Uterus (tissue), 4 donors: Measurements from ENCODE around the gene ALDH1A1. TPM values are rescaled to one million over a fixed set of nuclear protein-coding genes. Genes with fewer than 3 reads are reported as not detected.
A peak's percentile ranks its signal among the peaks of the same experiment; 100 is the strongest.

Experiments used
- DNase-seq, 2 donors: peaks; one replicate each; pipeline ENCODE4 v3.0.0-alpha.2; 2019 to 2020
- H3K27ac ChIP-seq, 2 donors: fragments of 200-600 bp; sonication (generic); 1 replicate in 1 of 2; 2 replicates in 1 of 2; pipeline ENCODE4 v1.5.1; 2016 to 2018
- H3K27me3 ChIP-seq, 2 donors: fragments of 200-600 bp; sonication (generic); one replicate each; pipeline ENCODE4 v1.5.1; 2018 to 2019; ENCODE audit warnings: control low read depth in 1 of 2
- H3K36me3 ChIP-seq, 2 donors: fragments of 200-600 bp; sonication (generic); one replicate each; pipeline ENCODE4 v1.5.1; 2019; ENCODE audit warnings: control low read depth in 1 of 2
- H3K4me1 ChIP-seq, 2 donors: fragments of 200-600 bp; sonication (generic); one replicate each; pipeline ENCODE4 v1.5.1; 2018 to 2019; ENCODE audit warnings: control low read depth in 1 of 2
- H3K4me3 ChIP-seq, 2 donors: fragments of 200-600 bp; sonication (generic); 1 replicate in 1 of 2; 2 replicates in 1 of 2; pipeline ENCODE4 v1.5.1; 2018 to 2019; ENCODE audit warnings: mild to moderate bottlenecking in 1 of 2
- H3K9me3 ChIP-seq, 2 donors: fragments of 200-600 bp; sonication (generic); one replicate each; pipeline ENCODE4 v1.5.1; 2019; ENCODE audit warnings: control low read depth in 1 of 2
- CTCF ChIP-seq, 4 experiments: fragments of 200-600 bp in 2 of 4; fragments of 450-650 bp in 2 of 4; sonication (generic) in 2 of 4; IDR thresholded peaks; one replicate each; pipeline ENCODE4 v1.5.1; 2016 to 2019; ENCODE audit warnings: antibody characterized with exemption in 4 of 4, mild to moderate bottlenecking in 2 of 4, moderate library complexity in 1 of 4
- POLR2A ChIP-seq, 2 donors: fragments of 450-650 bp; IDR thresholded peaks; one replicate each; pipeline ENCODE4 v1.6.1; 2016; ENCODE audit warnings: antibody characterized with exemption in 2 of 2, mild to moderate bottlenecking in 1 of 2, moderate library complexity in 1 of 2
- intact Hi-C: fragments of 100-400 bp; cut with DNase I; formaldehyde crosslinking; loops from one replicate; pipeline ENCODE4 v1.15.1; 2023; ENCODE audit warnings: low total_unique reads
- total RNA-seq, 4 donors: library from RNA; depleted of rRNA in 3 of 4; stranded (reverse); fragments of >200 nt in 3 of 4; gene quantifications; one replicate each; pipeline versions ENCODE4 v1.1.0 to v1.2.4, GENCODE V29; 2014 to 2023
- donor health status: DM: yes; HTN: yes; CAD: no.

The ALDH1A1 gene
- total RNA-seq, 4 donors from 2014 or later: 87.9 to 287 (median 166) TPM

GRCh38 chr9:72858089-72858912, 94.6 kb downstream of the ALDH1A1 start:
- DNase-seq: no peak
- peak overlapping the region; percentile 44 to 57 for H3K27ac ChIP-seq
- H3K4me3 ChIP-seq: no peak overlapping the region
- TF ChIP-seq CTCF (IDR thresholded peaks at IDR 0.05) (no peak), POLR2A (IDR thresholded peaks at IDR 0.05) (no peak)
- intact Hi-C loops: no loop called here
- no peaks in the 10 kb centered on the region for H3K36me3 ChIP-seq
- no peaks in the 10 kb centered on the region for H3K27me3 ChIP-seq
- H3K9me3 ChIP-seq: no peaks in the 10 kb centered on the region
- no peaks in the 10 kb centered on the region for H3K4me1 ChIP-seq

DNA sequence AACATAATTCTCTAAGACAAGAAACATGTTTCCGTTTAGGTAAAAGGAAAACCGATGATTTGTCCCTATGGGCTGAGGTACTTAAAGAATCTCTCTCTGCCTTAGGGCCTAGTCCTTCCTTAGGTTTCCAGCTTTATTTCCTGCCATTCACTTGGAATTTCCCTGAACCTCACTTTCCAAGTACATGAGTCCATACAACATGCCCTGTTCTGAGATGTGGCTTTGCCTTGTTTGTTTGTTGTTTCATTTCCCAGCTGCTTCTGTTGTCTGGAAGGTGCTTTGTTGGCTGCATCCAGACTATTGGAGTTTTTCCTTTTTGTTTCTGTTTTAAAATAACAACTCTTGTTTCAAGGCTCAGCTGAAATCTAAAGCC, 95.2 kb downstream of the ALDH1A1 start:
- peak overlapping the region; percentile 44 to 57 for H3K27ac ChIP-seq
- DNase-seq: no peak
- intact Hi-C loops: no loop called here

GRCh38 chr9:72856972-72857623, 95.8 kb downstream of the ALDH1A1 start:
- TF ChIP-seq POLR2A (IDR thresholded peaks at IDR 0.05) (no peak), CTCF (IDR thresholded peaks at IDR 0.05) (peak; percentile 62 to 68 (median 64))
- intact Hi-C loops: no loop called here
- Histone ChIP-seq H3K4me3 (no peak overlapping the region), H3K36me3 (no peaks in the 10 kb centered on the region), H3K4me1 (no peaks in the 10 kb centered on the region), H3K27me3 (no peaks in the 10 kb centered on the region), H3K27ac (peak overlapping the region; percentile 44 to 57), H3K9me3 (no peaks in the 10 kb centered on the region)
- peak in 1 of 2 donors; percentile 47 for DNase-seq

More for the DNA sequence above, 95.2 kb downstream of the ALDH1A1 start:
- no peaks in the 10 kb centered on the region for H3K4me1 ChIP-seq
- H3K27me3 ChIP-seq: no peaks in the 10 kb centered on the region
- H3K4me3 ChIP-seq: no peak overlapping the region
- no peaks in the 10 kb centered on the region for H3K36me3 ChIP-seq
- H3K9me3 ChIP-seq: no peaks in the 10 kb centered on the region
- no peak for TF ChIP-seq CTCF (IDR thresholded peaks at IDR 0.05)
- no peak for TF ChIP-seq POLR2A (IDR thresholded peaks at IDR 0.05)

DNA sequence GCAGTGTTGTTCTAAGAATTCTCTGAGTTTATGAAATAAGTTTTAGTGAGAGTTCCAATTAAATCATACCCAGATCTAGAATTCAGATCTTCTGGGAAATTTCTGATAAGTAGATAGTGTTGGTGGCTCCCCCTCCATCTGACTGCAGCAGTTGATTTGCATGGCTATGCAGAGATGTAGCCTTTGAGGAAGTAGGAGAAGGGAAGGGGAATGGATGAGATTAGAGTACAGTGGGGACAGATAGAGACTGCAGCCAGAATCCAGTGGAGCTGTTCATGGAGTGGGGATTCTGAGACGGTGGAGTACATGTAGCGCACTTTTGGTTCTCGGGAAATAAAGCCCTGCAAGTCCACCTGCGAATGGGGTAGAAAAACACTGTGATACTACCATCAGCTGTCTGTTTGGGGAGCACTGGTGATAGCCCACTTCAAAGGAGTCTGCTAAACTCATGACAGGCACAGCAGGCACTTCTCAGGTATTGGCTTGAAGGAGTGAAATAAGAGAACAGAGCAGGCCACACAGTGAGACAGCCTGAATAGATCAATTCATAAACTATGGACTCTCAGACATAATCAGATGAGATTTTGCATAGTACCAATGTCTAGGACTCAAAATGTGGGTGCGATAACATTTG, 96.8 kb downstream of the ALDH1A1 start:
- TF ChIP-seq POLR2A (IDR thresholded peaks at IDR 0.05): no peak
- no peak for TF ChIP-seq CTCF (IDR thresholded peaks at IDR 0.05)
- Histone ChIP-seq H3K27ac (no peak overlapping the region), H3K36me3 (no peaks in the 10 kb centered on the region), H3K27me3 (no peaks in the 10 kb centered on the region), H3K9me3 (no peaks in the 10 kb centered on the region), H3K4me1 (no peaks in the 10 kb centered on the region), H3K4me3 (no peak overlapping the region)
- DNase-seq: no peak
- intact Hi-C loops: no loop called here

GRCh38 chr9:72855321-72855720, 97.5 kb downstream of the ALDH1A1 start:
- intact Hi-C loops: no loop called here
- no peaks in the 10 kb centered on the region for H3K27me3 ChIP-seq
- H3K9me3 ChIP-seq: no peaks in the 10 kb centered on the region
- TF ChIP-seq CTCF (IDR thresholded peaks at IDR 0.05) (no peak), POLR2A (IDR thresholded peaks at IDR 0.05) (no peak)
- H3K36me3 ChIP-seq: no peaks in the 10 kb centered on the region
- no peak overlapping the region for H3K27ac ChIP-seq
- H3K4me1 ChIP-seq: no peaks in the 10 kb centered on the region
- no peak for DNase-seq
- no peak overlapping the region for H3K4me3 ChIP-seq
